ENCODE results near the gene IGSF5.

The IGSF5 gene

DNA sequence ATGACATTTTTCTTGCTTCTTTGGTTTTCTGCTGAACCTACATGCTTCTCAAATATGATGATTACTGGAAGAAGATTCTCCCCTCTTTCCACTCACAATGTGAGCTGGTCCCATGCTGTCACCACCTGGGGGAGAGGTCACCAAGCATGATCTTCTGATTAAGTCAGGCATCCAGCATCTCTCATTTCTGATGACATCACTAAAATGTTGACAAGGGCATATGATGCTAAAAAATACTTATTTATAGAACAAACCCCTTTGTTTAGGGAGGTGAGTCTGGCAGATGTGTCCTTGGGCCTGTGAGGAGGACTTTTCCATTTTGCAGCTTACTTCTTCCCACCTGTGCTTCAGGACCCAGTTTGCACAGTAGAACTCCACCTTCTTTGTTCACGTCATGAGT lies 80.3 kb downstream of the IGSF5 start:
- DNase-seq: no peak

DNA sequence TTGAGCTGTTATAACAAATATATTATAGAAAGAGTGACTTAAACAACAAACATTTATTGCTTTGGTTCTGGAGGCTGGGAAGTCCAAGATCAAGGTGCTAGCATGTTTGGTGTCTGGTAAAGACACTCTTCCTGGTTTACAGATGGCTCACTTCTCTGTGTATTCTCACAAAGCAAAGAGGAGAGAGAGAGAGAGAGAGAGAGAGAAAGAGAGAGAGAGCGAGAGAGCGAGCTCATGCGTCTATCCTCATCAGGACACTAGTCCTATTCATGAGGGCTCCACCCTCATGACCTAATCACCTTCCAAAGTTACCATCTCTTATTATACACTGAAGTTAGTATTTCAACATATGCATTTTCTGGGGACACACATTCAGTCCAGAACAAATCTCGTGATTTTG lies 89.6 kb downstream of the IGSF5 start:
- DNase-seq: no peak

DNA sequence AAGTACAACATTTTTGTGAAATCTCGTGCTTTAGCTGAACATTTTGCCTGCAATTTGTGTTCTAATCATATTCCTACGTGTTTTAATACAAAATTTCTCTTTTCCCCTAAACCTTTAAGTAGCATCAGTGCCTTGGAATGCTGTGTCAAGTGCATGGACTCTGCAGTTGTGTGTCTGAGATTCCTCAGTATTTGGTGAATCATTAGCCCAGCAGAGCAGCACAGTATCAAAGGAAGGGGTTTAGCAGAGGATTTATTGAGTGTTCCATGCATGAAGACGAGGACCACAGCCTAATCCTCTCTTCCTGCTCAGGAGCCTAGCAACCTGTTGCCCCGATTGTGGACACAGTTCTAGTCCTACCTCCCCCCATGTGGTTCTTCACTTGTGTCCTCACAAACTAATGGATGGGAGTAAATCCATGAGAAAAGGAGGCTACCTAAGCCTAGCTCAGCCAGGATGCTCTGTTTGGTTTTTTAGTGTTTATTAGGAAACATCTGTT lies 92.9 kb downstream of the IGSF5 start:
- DNase-seq: no peak

DNA sequence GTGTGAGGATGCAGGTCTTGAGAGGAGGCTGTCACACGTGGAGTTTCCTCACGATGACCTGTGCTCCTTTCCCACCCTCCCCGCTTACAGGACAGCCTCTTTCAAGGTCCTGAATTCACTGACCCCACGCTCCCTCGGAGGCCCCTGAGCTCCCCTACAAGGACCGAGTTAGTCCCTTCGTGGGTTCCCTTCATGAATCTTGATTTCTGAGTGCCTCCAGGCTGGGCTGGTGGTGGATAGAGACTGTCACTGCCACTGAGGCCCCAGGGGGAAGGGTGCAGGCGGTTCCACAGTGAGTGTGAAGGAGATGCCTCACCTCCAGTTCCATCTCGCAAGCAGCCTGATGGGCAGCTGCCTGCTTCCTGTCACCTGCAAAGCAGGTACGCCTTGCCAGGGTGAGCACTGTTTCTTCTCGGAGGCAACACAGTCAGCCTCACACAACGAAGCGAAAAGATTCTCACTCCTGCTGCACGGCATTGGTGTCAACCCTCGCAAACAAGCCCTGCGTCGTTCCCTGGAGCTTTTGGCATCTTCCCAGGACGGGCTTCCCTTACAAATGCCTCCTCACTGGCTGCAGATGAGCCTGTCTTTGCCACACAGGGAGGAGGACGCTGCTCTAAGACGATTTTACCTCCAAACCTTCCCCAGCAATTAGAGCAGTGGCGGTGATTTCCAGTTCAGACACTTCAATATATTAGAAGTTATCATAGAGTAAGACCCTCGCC lies 95.6 kb downstream of the IGSF5 start:
- DNase-seq: no peak

DNA sequence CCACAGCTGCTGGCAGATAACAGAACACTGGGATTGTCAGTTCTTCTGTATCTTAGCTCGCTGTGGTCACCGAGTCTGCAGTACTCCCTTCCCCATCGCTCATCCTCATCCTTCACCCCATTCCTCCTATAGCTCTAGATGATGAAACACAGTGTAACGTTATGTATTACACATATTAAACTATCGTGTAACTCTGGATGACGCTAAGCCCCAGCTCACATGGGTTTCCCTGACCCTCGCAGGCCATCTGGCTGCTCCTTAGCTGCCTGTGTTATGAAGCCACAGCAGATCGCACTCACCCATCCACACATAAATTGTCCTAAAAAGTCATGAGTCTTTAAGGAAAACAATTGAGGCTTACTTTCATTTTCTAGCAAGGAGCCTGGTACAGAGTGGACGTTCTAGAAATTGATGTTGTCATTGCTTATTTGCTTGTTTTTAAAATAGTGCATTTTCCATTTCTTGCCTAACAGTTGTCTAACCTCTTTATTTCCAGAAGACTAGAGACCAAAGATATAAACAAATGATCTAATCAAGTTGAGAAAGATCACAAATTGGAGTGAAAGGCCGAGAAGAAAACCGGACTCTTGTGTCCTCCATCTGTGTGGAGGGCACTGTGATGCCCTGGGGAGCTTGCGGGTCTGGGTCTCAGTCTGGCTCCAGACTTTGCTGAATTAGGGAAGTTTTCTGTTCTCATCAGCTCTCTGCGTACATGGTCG lies 97.9 kb downstream of the IGSF5 start:
- DNase-seq: no peak

DNA sequence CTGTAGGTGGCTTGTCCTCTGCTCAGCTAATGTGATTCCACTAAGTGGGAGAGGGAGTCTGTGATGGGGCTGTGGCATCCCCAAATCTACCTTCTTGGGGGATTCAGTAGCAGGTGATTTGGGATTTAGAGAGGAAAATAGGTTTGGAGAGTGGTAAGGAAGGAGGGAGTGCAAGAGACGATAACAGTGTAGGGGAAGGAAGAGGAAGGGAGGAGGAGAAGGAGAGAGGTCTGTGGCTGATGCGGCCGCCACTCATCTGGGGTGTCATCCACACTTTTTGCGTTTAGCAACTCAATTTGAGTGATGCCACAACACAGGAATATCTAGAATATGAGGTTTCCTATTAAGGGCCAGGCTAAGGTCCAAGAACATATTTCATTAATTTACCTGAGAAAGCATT lies 98.5 kb downstream of the IGSF5 start:
- no peak for DNase-seq

DNA sequence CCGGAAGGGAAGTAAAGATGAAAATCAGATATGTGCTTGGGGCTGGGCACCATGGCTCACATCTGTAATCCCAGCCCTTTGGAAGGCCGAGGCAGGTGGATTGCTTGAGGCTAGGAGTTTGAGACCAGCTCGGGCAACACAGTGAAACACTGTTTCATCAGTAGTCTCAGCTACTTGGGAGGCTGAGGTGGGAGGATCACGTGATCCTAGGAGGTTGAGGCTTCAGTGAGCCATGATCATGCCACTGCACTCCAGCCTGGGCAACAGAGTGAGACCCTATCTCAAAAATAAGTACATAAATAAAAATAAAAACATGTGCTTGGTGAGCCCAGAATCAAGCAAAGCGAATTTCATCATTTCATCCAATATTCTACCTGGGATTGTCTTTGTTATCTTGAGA lies 98.9 kb downstream of the IGSF5 start:
- DNase-seq: no peak

DNA sequence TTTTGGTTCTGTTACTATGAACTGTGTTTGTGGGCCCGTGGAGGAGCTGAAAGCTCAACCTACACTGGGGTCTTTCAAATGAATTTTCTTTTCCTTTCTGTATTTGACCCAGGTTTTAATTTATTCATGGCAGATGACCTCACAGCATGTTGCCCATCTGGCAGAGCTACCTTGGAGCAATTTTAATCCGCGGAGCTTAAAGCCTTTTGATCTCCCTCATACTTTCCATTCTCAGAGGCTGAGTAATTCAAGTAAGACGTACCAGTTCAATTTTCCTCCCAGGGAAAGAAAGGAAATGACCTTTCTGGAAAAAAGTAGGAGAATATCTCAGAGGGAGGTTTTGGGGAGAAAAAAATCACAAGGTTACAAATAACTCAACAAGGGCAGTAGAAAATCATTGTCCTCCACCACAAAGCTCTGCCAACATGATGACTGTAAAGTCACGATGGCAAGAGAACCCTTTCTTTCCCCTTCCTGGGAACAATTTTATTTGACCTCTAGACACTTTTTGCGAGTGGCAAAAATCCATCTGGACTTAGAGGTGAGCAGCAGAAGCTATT lies 100.7 kb downstream of the IGSF5 start:
- DNase-seq: no peak

DNA sequence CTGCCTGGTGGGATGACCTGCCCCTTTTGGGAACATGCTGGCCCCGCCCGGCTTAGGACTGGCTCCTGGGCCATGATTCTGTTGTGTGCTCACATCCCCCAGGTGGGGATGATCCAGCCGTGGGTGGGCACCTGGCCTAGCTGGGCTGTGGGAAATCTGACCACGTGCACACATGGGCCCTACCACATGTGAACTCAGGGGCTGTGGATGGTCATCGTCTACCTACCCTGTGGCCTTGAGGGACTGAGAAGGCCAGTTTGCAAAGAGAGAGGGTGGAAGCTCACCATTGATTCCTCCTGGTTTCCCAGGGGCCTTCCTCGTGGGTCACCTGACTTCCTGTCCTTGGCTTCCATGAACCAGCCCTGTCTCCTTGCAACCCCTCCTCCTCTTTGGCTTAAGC lies 102.9 kb downstream of the IGSF5 start:
- DNase-seq: no peak

DNA sequence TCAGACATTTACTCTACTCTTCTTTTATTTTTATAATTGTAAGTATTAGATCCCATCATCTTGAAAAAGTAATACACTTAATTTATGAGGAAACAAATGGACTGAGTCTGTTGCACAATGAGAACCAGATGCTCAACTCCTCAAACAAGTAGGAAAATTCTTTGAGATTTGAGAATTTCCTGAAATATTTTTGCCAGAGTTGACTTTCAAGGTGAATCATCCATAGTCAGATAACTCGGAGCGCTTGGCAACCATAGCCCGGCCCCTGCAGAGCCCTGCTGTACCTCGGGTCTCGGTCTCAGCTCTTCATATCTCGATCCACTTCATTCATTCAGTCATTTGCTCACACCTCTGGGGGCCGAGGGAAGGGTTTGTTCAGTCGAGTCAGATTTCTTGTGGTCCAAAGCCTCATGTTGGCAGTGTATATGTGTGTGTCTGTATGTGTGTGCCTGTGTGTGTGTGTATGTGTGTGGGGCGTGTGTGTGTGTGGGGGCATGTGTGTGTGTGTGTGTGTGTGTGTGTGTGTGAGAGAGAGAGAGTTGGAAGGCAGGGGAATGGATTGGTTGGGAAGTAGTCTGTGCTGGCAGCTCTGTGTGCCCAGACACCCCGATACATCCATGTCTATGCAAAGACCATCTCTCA lies 104.2 kb downstream of the IGSF5 start:
- DNase-seq: no peak

DNA sequence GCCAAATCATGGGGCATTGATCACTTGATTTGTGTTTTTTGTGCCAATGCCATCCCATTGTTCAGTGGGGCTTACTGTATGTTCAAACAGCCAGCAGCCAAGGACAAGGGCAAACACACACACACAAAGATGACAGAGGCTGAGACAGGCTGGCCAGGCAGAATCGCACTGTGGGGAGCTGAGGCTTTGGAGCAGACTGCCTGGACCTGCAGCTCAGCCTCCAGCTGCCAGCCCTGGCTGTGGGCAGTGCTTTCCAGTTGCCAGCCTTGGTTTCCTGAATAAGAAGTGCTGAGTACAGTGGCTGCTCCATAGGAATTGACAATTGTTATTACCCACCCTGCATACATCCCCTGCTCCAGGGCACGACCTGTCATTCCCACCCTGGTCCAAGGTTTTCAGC lies 105.3 kb downstream of the IGSF5 start:
- no peak for DNase-seq

DNA sequence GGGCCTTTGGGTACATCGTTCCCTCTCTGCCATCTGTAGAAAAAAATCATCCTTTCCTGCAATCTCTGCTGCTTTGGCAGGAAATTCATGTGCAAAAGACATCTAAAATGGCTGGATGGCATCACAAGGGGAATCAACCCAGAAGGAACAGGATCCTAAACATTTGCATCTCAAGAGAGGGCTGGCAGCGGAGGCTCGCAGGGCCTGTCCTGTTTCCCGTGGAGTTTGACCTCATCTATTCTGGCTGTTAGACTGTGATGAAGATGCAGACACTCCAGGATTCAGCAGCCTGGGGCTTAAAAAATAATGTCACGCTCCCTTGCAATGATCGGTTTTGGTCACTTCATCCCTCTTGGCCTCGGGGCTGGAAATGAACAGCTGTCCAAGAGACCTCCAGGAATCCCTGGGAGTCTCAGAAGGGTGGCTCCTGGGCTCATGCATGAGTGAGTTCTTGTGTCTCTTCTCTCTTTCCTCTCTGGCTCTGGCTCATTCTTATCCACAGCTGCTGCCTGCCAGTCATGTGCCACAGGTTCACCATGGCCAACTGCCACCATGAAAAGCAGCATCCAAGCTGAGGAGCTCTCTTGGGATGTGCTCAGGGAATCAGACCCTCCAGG lies 106.1 kb downstream of the IGSF5 start:
- DNase-seq: no peak
